Measurements from ENCODE around the gene RELB. TPM values are rescaled to one million over a fixed set of nuclear protein-coding genes. Genes with fewer than 3 reads are reported as not detected.

The RELB gene
- total and polyA plus RNA-seq, 7 experiments from 2014 or later = 13.4 to 87.3 (median 33.0) TPM

GRCh38 chr19:45057444-45057843 lies 56.2 kb downstream of the RELB start:
- Mint-ChIP-seq H3K4me1 (peaks cover 0 to 15% (median 3%) of the 10 kb centered on the region in 7 donors), H3K4me3 (no peak overlapping the region), H3K36me3 (peaks cover 0 to 37% (median 5%) of the 10 kb centered on the region in 5 donors), H3K27ac (no peak overlapping the region), H3K9me3 (peaks cover 0 to 2% (median 0%) of the 10 kb centered on the region in 11 donors), H3K27me3 (no peaks in the 10 kb centered on the region)
- H3K27me3 ChIP-seq (ENCODE audit: control insufficient read depth in 2 of 2, insufficient read depth in 2 of 2, low read length in 2 of 2) = no peaks in the 10 kb centered on the region
- peaks cover 0 to 96% (median 46%) of the 10 kb centered on the region in 3 experiments for H3K36me3 ChIP-seq (ENCODE audit: control insufficient read depth in 2 of 3, insufficient read depth in 3 of 3, low read length in 3 of 3)
- no peak overlapping the region for H3K4me3 ChIP-seq (ENCODE audit: low read length)
- DNase-seq = no peak
- no peaks in the 10 kb centered on the region for H3K9me3 ChIP-seq (ENCODE audit: control insufficient read depth in 2 of 3, low read length in 3 of 3)
- POLR2A ChIA-PET = interaction anchor here (0.6 kb wide), 1 partner anchor 21 kb away, joined by 3 read pairs; no protein-coding TSS in a partner anchor
- intact Hi-C loops (cut with micrococcal nuclease) = no loop called here
- no peaks in the 10 kb centered on the region for H3K4me1 ChIP-seq (ENCODE audit: control insufficient read depth in 2 of 2, insufficient read depth in 2 of 2, low read length in 2 of 2)
- ATAC-seq = no peak
- no peak overlapping the region for H3K27ac ChIP-seq (ENCODE audit: low read depth, low read length)
- CTCF ChIA-PET = interaction anchor here (1.1 kb wide), 1 partner anchor 67 kb away, joined by 3 read pairs; no protein-coding TSS in a partner anchor

- no peak for ATAC-seq
- Histone ChIP-seq H3K9me3 (ENCODE audit: control insufficient read depth in 2 of 3, low read length in 3 of 3) (no peaks in the 10 kb centered on the region), H3K27ac (ENCODE audit: low read depth, low read length) (no peak overlapping the region), H3K27me3 (ENCODE audit: control insufficient read depth in 2 of 2, insufficient read depth in 2 of 2, low read length in 2 of 2) (no peaks in the 10 kb centered on the region), H3K4me1 (ENCODE audit: control insufficient read depth in 2 of 2, insufficient read depth in 2 of 2, low read length in 2 of 2) (no peaks in the 10 kb centered on the region), H3K36me3 (ENCODE audit: control insufficient read depth in 2 of 3, insufficient read depth in 3 of 3, low read length in 3 of 3) (peaks cover 0 to 95% (median 40%) of the 10 kb centered on the region in 3 experiments), H3K4me3 (ENCODE audit: low read length) (no peak overlapping the region)
- intact Hi-C loops (cut with micrococcal nuclease) = loop anchor here (1.0 kb wide), 6 partner anchors 18 to 155 kb away; partner anchors contain the start of genes CLASRP (in 1 of the 2) and ZNF296 (in 1 of the 2)
- no peak overlapping the region for H3K4me3 Mint-ChIP-seq
- ChIA-PET CTCF (interaction anchor here (1.1 to 1.4 kb wide), 3 partner anchors 14 to 30 kb away, joined by 4 to 8 read pairs (median 4); partner anchors contain the start of gene CLASRP), POLR2A (no interaction called here)
- H3K9me3 Mint-ChIP-seq = peaks cover 0 to 2% (median 0%) of the 10 kb centered on the region in 11 donors
- peaks cover 0 to 15% (median 3%) of the 10 kb centered on the region in 7 donors for H3K4me1 Mint-ChIP-seq
- DNase-seq = no peak
- H3K36me3 Mint-ChIP-seq = peaks cover 3 to 39% (median 5%) of the 10 kb centered on the region in 5 donors
- H3K27me3 Mint-ChIP-seq = no peaks in the 10 kb centered on the region
- H3K27ac Mint-ChIP-seq = peak overlapping the region in 2 of 9 donors; percentile 38 to 75
Observed at GRCh38 chr19:45058622-45059159, 57.4 kb downstream of the RELB start.

- ChIA-PET POLR2A (no interaction called here), CTCF (interaction anchor here (0.5 to 1.5 kb wide), 9 partner anchors 9 to 70 kb away, joined by 3 to 8 read pairs (median 4); partner anchors contain the start of gene CLASRP)
- Mint-ChIP-seq H3K27ac (peak overlapping the region in 8 of 9 donors; percentile 16 to 90 (median 66)), H3K4me1 (peaks cover 0 to 15% (median 3%) of the 10 kb centered on the region in 7 donors), H3K27me3 (no peaks in the 10 kb centered on the region), H3K9me3 (peaks cover 0 to 2% (median 0%) of the 10 kb centered on the region in 11 donors), H3K36me3 (peaks cover 3 to 35% (median 5%) of the 10 kb centered on the region in 5 donors), H3K4me3 (no peak overlapping the region)
- H3K27me3 ChIP-seq (ENCODE audit: control insufficient read depth in 2 of 2, insufficient read depth in 2 of 2, low read length in 2 of 2) = no peaks in the 10 kb centered on the region
- no peak overlapping the region for H3K27ac ChIP-seq (ENCODE audit: low read depth, low read length)
- no peaks in the 10 kb centered on the region for H3K4me1 ChIP-seq (ENCODE audit: control insufficient read depth in 2 of 2, insufficient read depth in 2 of 2, low read length in 2 of 2)
- peak; percentile 95 for ATAC-seq
- intact Hi-C loops (cut with micrococcal nuclease) = loop anchor here (1.0 kb wide), 6 partner anchors 17 to 156 kb away; partner anchors contain the start of genes CLASRP (in 1 of the 2) and ZNF296 (in 1 of the 2)
- H3K36me3 ChIP-seq (ENCODE audit: control insufficient read depth in 2 of 3, insufficient read depth in 3 of 3, low read length in 3 of 3) = peaks cover 0 to 95% (median 38%) of the 10 kb centered on the region in 3 experiments
- no peak overlapping the region for H3K4me3 ChIP-seq (ENCODE audit: low read length)
- no peaks in the 10 kb centered on the region for H3K9me3 ChIP-seq (ENCODE audit: control insufficient read depth in 2 of 3, low read length in 3 of 3)
- DNase-seq = peak; percentile 60 to 86 (median 75)
Observed at GRCh38 chr19:45059258-45059965, 58.1 kb downstream of the RELB start.

- Histone ChIP-seq H3K27me3 (ENCODE audit: control insufficient read depth in 2 of 2, insufficient read depth in 2 of 2, low read length in 2 of 2) (no peaks in the 10 kb centered on the region), H3K9me3 (ENCODE audit: control insufficient read depth in 2 of 3, low read length in 3 of 3) (no peaks in the 10 kb centered on the region), H3K36me3 (ENCODE audit: control insufficient read depth in 2 of 3, insufficient read depth in 3 of 3, low read length in 3 of 3) (peaks cover 0 to 92% (median 29%) of the 10 kb centered on the region in 3 experiments), H3K4me3 (ENCODE audit: low read length) (no peak overlapping the region), H3K27ac (ENCODE audit: low read depth, low read length) (no peak overlapping the region), H3K4me1 (ENCODE audit: control insufficient read depth in 2 of 2, insufficient read depth in 2 of 2, low read length in 2 of 2) (no peaks in the 10 kb centered on the region)
- peaks cover 0 to 2% (median 0%) of the 10 kb centered on the region in 11 donors for H3K9me3 Mint-ChIP-seq
- CTCF ChIA-PET = interaction anchor here (0.6 kb wide), 1 partner anchor 57 kb away, joined by 4 read pairs; no protein-coding TSS in a partner anchor
- POLR2A ChIA-PET = no interaction called here
- DNase-seq (no peak), ATAC-seq (no peak)
- peaks cover 0 to 11% (median 3%) of the 10 kb centered on the region in 7 donors for H3K4me1 Mint-ChIP-seq
- intact Hi-C loops (cut with micrococcal nuclease) = no loop called here
- H3K4me3 Mint-ChIP-seq = no peak overlapping the region
- peaks cover 3 to 31% (median 5%) of the 10 kb centered on the region in 5 donors for H3K36me3 Mint-ChIP-seq
- H3K27me3 Mint-ChIP-seq = no peaks in the 10 kb centered on the region
- no peak overlapping the region for H3K27ac Mint-ChIP-seq
Observed at GRCh38 chr19:45061965-45062364, 60.7 kb downstream of the RELB start.

- Mint-ChIP-seq H3K36me3 (peaks cover 3 to 23% (median 5%) of the 10 kb centered on the region in 5 donors), H3K4me3 (no peak overlapping the region), H3K27me3 (no peaks in the 10 kb centered on the region), H3K4me1 (peaks cover 0 to 11% (median 3%) of the 10 kb centered on the region in 7 donors), H3K27ac (peak overlapping the region in 1 of 9 donors; percentile 34), H3K9me3 (peaks cover 0 to 2% (median 0%) of the 10 kb centered on the region in 11 donors)
- H3K4me3 ChIP-seq (ENCODE audit: low read length) = no peak overlapping the region
- no peaks in the 10 kb centered on the region for H3K9me3 ChIP-seq (ENCODE audit: control insufficient read depth in 2 of 3, low read length in 3 of 3)
- ATAC-seq (no peak), DNase-seq (no peak)
- ChIA-PET POLR2A (no interaction called here), CTCF (no interaction called here)
- H3K27me3 ChIP-seq (ENCODE audit: control insufficient read depth in 2 of 2, insufficient read depth in 2 of 2, low read length in 2 of 2) = no peaks in the 10 kb centered on the region
- peaks cover 0 to 91% (median 25%) of the 10 kb centered on the region in 3 experiments for H3K36me3 ChIP-seq (ENCODE audit: control insufficient read depth in 2 of 3, insufficient read depth in 3 of 3, low read length in 3 of 3)
- no peak overlapping the region for H3K27ac ChIP-seq (ENCODE audit: low read depth, low read length)
- no peaks in the 10 kb centered on the region for H3K4me1 ChIP-seq (ENCODE audit: control insufficient read depth in 2 of 2, insufficient read depth in 2 of 2, low read length in 2 of 2)
- intact Hi-C loops (cut with micrococcal nuclease) = no loop called here
Observed at GRCh38 chr19:45063851-45064801, 62.9 kb downstream of the RELB start.
